NOMO-1 (cell line): ENCODE measurements around the gene IDUA.

ENCODE experiments used
- DNase-seq, 2 experiments: peaks; one replicate each; lab custom pipeline; 2025; ENCODE audit not compliant: unreplicated experiment in 2 of 2; lab: John Stamatoyannopoulos, UW

IDUA gene

GRCh38 chr4:1027915-1028238, 41.0 kb downstream of the IDUA start:
- DNase-seq: no peak

- no peak for DNase-seq
These were observed 41.9 kb downstream of the IDUA start for GRCh38 chr4:1028574-1029220.

GRCh38 chr4:1029529-1029928, 42.7 kb downstream of the IDUA start:
- DNase-seq: no peak

- no peak for DNase-seq
These were observed 43.2 kb downstream of the IDUA start for GRCh38 chr4:1030031-1030430.

GRCh38 chr4:1030559-1030958, 43.7 kb downstream of the IDUA start:
- DNase-seq: no peak

- no peak for DNase-seq
These were observed 44.5 kb downstream of the IDUA start for GRCh38 chr4:1031346-1031745.

- DNase-seq: no peak
These were observed 45.3 kb downstream of the IDUA start for GRCh38 chr4:1031956-1032795.

- DNase-seq: no peak
These were observed 46.0 kb downstream of the IDUA start for GRCh38 chr4:1032861-1033260.

- DNase-seq: no peak
These were observed 47.2 kb downstream of the IDUA start for GRCh38 chr4:1033840-1034551.

GRCh38 chr4:1035510-1035909, 48.7 kb downstream of the IDUA start:
- no peak for DNase-seq

GRCh38 chr4:1036095-1036494, 49.3 kb downstream of the IDUA start:
- DNase-seq: no peak

- no peak for DNase-seq
These were observed 50.3 kb downstream of the IDUA start for GRCh38 chr4:1036976-1037810.

GRCh38 chr4:1038948-1039492, 52.2 kb downstream of the IDUA start:
- DNase-seq: no peak

- DNase-seq: no peak
These were observed 52.9 kb downstream of the IDUA start for GRCh38 chr4:1039493-1040343.

- no peak for DNase-seq
These were observed 53.7 kb downstream of the IDUA start for GRCh38 chr4:1040344-1041146.

GRCh38 chr4:1041147-1041935, 54.5 kb downstream of the IDUA start:
- DNase-seq: no peak

GRCh38 chr4:1041936-1042330, 55.1 kb downstream of the IDUA start:
- DNase-seq: no peak

- no peak for DNase-seq
These were observed 55.7 kb downstream of the IDUA start for GRCh38 chr4:1042352-1043055.
